Trophoblast cell (in vitro differentiated cells and primary cell): ENCODE data around the gene SMAD2.

ENCODE experiments used
- DNase-seq, 2 donors: peaks; one replicate each; pipeline ENCODE4 v3.0.0-alpha.2; 2016
- H2AFZ ChIP-seq: 2 replicates; pipeline ENCODE4 v1.6.1; 2013; ENCODE audit warnings: low read length, moderate library complexity, mild to moderate bottlenecking; ENCODE audit not compliant: insufficient read depth, poor library complexity
- H2AK5ac ChIP-seq: 2 replicates; pipeline ENCODE4 v1.6.1; 2013; ENCODE audit warnings: mild to moderate bottlenecking, low read length
- H2BK120ac ChIP-seq: 2 replicates; pipeline ENCODE4 v1.6.1; 2013; ENCODE audit warnings: low read length, mild to moderate bottlenecking, moderate library complexity; ENCODE audit not compliant: insufficient read depth, poor library complexity
- H2BK12ac ChIP-seq: 2 replicates; pipeline ENCODE4 v1.6.1; 2013; ENCODE audit warnings: mild to moderate bottlenecking, low read length, moderate library complexity
- H2BK5ac ChIP-seq: 2 replicates; pipeline ENCODE4 v1.6.1; 2013; ENCODE audit warnings: low read length, low read depth, moderate library complexity, mild to moderate bottlenecking; ENCODE audit not compliant: poor library complexity
- H3K14ac ChIP-seq: 2 replicates; pipeline ENCODE4 v1.6.1; 2013; ENCODE audit warnings: mild to moderate bottlenecking, low read length
- H3K18ac ChIP-seq: 2 replicates; pipeline ENCODE4 v1.6.1; 2013; ENCODE audit warnings: mild to moderate bottlenecking, low read length
- H3K23ac ChIP-seq: 2 replicates; pipeline ENCODE4 v1.6.1; 2013; ENCODE audit warnings: low read length
- H3K27ac ChIP-seq: 2 replicates; pipeline ENCODE4 v1.5.1; 2013; ENCODE audit warnings: low read depth, mild to moderate bottlenecking, inconsistent platforms, low read length, moderate library complexity
- H3K27me3 ChIP-seq: 2 replicates; pipeline ENCODE4 v1.6.1; 2013; ENCODE audit warnings: inconsistent platforms, mild to moderate bottlenecking, low read length, moderate library complexity; ENCODE audit not compliant: insufficient read depth
- H3K36me3 ChIP-seq, 2 experiments: 1 replicate in 1 of 2; 2 replicates in 1 of 2; pipeline ENCODE4 v1.6.1; 2013; ENCODE audit warnings: low read length in 2 of 2, mild to moderate bottlenecking in 2 of 2, moderate library complexity in 1 of 2; ENCODE audit not compliant: insufficient read depth in 2 of 2, control insufficient read depth in 1 of 2
- H3K4ac ChIP-seq: 2 replicates; pipeline ENCODE4 v1.6.1; 2013; ENCODE audit warnings: low read depth, mild to moderate bottlenecking, low read length, moderate library complexity
- H3K4me1 ChIP-seq, 2 experiments: 1 replicate in 1 of 2; 2 replicates in 1 of 2; pipeline ENCODE4 v1.6.1; 2013; ENCODE audit warnings: low read length in 2 of 2, mild to moderate bottlenecking in 2 of 2, moderate library complexity in 1 of 2; ENCODE audit not compliant: insufficient read depth in 2 of 2, control insufficient read depth in 1 of 2
- H3K4me2 ChIP-seq: 2 replicates; pipeline ENCODE4 v1.6.1; 2013; ENCODE audit warnings: inconsistent platforms, mild to moderate bottlenecking, low read length, moderate library complexity
- H3K4me3 ChIP-seq: 2 replicates; pipeline ENCODE4 v1.5.1; 2013; ENCODE audit warnings: mild to moderate bottlenecking, low read depth, low read length, inconsistent platforms
- H3K79me1 ChIP-seq: one replicate; pipeline ENCODE4 v1.6.1; 2013; ENCODE audit warnings: low read length
- H3K79me2 ChIP-seq: 2 replicates; pipeline ENCODE4 v1.6.1; 2013; ENCODE audit warnings: low read length, mild to moderate bottlenecking; ENCODE audit not compliant: control insufficient read depth, insufficient read depth, poor library complexity
- H3K9ac ChIP-seq: 2 replicates; pipeline ENCODE4 v1.6.1; 2013; ENCODE audit warnings: mild to moderate bottlenecking, low read length
- H3K9me3 ChIP-seq: 2 replicates; pipeline ENCODE4 v1.6.1; 2013; ENCODE audit warnings: low read depth, mild to moderate bottlenecking, control low read depth, inconsistent platforms, low read length; ENCODE audit not compliant: insufficient read depth
- H4K12ac ChIP-seq: 2 replicates; pipeline ENCODE4 v1.6.1; 2013; ENCODE audit warnings: low read depth, mild to moderate bottlenecking, low read length, moderate library complexity
- H4K8ac ChIP-seq: 2 replicates; pipeline ENCODE4 v1.6.1; 2013; ENCODE audit warnings: low read depth, mild to moderate bottlenecking, low read length, moderate library complexity
- H4K91ac ChIP-seq: one replicate; pipeline ENCODE4 v1.6.1; 2013; ENCODE audit warnings: low read depth, mild to moderate bottlenecking, low read length, moderate library complexity
- WGBS: extraction: QIAGEN DNeasy Blood & Tissue Kit; methylation state at CpG from one replicate; pipeline ENCODE4 v1.1.7; 2013; ENCODE audit warnings: missing lambda C conversion rate; ENCODE audit not compliant: insufficient read length, insufficient coverage; ENCODE audit errors: extremely low coverage; 5-methylcytosine and 5-hydroxymethylcytosine counted together

The SMAD2 gene

DNA sequence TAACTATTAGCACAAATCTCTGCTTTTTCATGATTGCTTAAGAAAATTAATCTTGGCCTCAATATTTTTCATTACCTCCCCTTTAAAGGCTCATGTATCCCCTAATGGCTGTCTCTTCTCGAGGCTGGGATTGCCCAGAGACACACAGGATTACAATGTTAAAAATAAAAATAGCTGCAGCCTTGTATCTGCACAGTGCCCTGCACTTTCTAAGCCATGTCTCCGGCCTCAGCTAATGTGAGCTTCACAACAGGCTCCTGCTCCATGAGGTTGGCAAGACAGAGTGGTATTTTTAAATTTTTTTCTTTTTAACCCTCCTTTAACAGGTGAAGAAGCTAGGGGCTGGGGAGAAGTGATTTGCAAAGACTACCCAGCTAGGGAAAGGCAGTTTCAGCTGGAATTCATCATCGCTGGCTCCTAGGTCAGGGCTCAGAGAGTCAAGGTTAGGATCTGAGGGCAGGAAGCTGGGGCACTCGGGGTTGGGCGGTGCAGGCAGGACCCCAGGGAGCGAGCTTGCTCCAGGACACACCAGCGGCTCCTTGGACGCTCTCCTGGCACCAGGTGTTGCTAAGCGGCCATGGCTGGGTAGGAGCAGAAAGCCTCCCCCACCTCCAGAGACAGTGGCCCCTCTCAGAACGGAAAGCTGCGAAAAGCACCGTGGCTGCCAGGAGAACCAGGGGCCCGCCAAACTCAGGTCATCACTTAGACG lies 135.6 kb downstream of the SMAD2 start:
- no peak overlapping the region for H2BK5ac ChIP-seq
- H3K27me3 ChIP-seq = no peaks in the 10 kb centered on the region
- no peak overlapping the region for H2BK120ac ChIP-seq
- WGBS = no CpG with 5 or more reads among the region's 14 CpGs
- no peak overlapping the region for H3K4me3 ChIP-seq
- H2BK12ac ChIP-seq = no peak overlapping the region
- DNase-seq = no peak
- H4K8ac ChIP-seq = no peak overlapping the region
- no peak overlapping the region for H3K23ac ChIP-seq
- no peaks in the 10 kb centered on the region for H3K79me2 ChIP-seq
- no peak overlapping the region for H4K12ac ChIP-seq
- no peak overlapping the region for H3K9ac ChIP-seq
- H3K18ac ChIP-seq = no peak overlapping the region
- peaks cover 0 to 3% of the 10 kb centered on the region in 2 experiments for H3K4me1 ChIP-seq
- no peak overlapping the region for H3K4me2 ChIP-seq
- H3K79me1 ChIP-seq = no peaks in the 10 kb centered on the region
- no peak overlapping the region for H3K27ac ChIP-seq
- no peak overlapping the region for H4K91ac ChIP-seq
- H3K14ac ChIP-seq = no peak overlapping the region
- no peak overlapping the region for H2AFZ ChIP-seq
- H3K36me3 ChIP-seq = no peaks in the 10 kb centered on the region
- no peak overlapping the region for H3K4ac ChIP-seq
- peaks cover 1% of the 10 kb centered on the region for H3K9me3 ChIP-seq
- no peak overlapping the region for H2AK5ac ChIP-seq

DNA sequence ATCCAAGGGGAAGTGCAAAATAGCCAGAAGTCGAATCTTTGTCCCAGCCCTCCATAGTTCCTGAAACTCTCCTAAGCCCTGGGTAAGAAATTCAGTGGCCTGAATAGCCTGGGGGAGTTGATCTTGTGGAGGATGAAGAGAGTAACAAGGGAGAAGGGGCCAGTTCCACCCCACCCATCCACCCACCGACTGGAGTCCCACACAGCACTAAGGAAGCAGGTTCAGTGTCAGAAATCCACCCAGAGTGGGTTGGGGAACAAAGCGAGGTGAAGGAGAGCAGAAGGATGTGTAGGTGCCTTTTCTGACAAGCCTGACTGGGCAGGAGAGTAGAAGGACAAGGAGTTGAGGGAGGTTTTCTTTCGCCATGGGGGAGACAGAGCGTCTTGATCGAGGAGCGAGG lies 136.8 kb downstream of the SMAD2 start:
- Histone ChIP-seq H3K9ac (no peak overlapping the region), H2BK5ac (no peak overlapping the region), H4K91ac (no peak overlapping the region), H4K8ac (no peak overlapping the region), H3K27me3 (no peaks in the 10 kb centered on the region), H2AK5ac (no peak overlapping the region), H4K12ac (no peak overlapping the region), H3K18ac (no peak overlapping the region), H3K4me1 (no peaks in the 10 kb centered on the region), H3K23ac (no peak overlapping the region), H3K14ac (no peak overlapping the region), H3K36me3 (no peaks in the 10 kb centered on the region), H3K4me2 (no peak overlapping the region), H2BK12ac (no peak overlapping the region), H3K27ac (no peak overlapping the region), H2BK120ac (no peak overlapping the region), H3K4me3 (no peak overlapping the region), H3K79me1 (no peaks in the 10 kb centered on the region), H2AFZ (no peak overlapping the region), H3K4ac (no peak overlapping the region), H3K79me2 (no peaks in the 10 kb centered on the region), H3K9me3 (peaks cover 1% of the 10 kb centered on the region)
- no CpG with 5 or more reads among the region's 7 CpGs for WGBS
- no peak for DNase-seq

DNA sequence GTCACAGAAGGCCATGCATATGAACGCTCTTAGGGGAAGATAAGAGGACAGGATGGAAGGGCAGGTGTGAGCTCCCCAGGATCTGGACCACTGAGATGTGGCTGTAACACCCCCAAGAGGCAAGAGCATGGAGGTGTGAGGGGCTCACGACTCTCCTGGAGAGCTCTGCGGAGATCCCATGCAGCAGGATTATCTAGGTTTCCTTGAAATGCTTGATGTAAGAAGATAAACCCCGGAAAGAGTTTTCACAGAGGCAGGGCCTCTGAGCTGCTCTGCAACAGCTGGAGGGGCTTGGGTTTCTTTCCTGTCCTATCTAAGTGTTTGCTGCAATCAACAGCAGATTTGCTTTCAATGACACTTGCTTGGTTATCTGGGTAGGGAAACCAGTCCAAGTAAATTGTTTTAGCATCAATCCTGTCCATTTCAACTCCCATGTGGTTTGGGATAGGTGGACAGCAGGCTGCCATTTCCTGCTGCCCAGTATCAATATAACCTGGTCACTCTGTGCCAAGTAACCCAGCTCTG lies 138.9 kb downstream of the SMAD2 start:
- H4K12ac ChIP-seq = no peak overlapping the region
- H3K23ac ChIP-seq = no peak overlapping the region
- H2BK5ac ChIP-seq = no peak overlapping the region
- no peak overlapping the region for H3K27ac ChIP-seq
- H2BK120ac ChIP-seq = no peak overlapping the region
- H3K14ac ChIP-seq = no peak overlapping the region
- H3K79me2 ChIP-seq = no peaks in the 10 kb centered on the region
- H2BK12ac ChIP-seq = no peak overlapping the region
- no peak overlapping the region for H4K91ac ChIP-seq
- no peak overlapping the region for H2AK5ac ChIP-seq
- H3K4me1 ChIP-seq = no peaks in the 10 kb centered on the region
- H4K8ac ChIP-seq = no peak overlapping the region
- H3K79me1 ChIP-seq = no peaks in the 10 kb centered on the region
- no peak overlapping the region for H2AFZ ChIP-seq
- H3K36me3 ChIP-seq = no peaks in the 10 kb centered on the region
- no peaks in the 10 kb centered on the region for H3K9me3 ChIP-seq
- DNase-seq = no peak
- H3K4ac ChIP-seq = no peak overlapping the region
- WGBS = no CpG with 5 or more reads among the region's 4 CpGs
- no peak overlapping the region for H3K4me2 ChIP-seq
- no peak overlapping the region for H3K18ac ChIP-seq
- H3K27me3 ChIP-seq = no peaks in the 10 kb centered on the region
- H3K9ac ChIP-seq = no peak overlapping the region
- H3K4me3 ChIP-seq = no peak overlapping the region

DNA sequence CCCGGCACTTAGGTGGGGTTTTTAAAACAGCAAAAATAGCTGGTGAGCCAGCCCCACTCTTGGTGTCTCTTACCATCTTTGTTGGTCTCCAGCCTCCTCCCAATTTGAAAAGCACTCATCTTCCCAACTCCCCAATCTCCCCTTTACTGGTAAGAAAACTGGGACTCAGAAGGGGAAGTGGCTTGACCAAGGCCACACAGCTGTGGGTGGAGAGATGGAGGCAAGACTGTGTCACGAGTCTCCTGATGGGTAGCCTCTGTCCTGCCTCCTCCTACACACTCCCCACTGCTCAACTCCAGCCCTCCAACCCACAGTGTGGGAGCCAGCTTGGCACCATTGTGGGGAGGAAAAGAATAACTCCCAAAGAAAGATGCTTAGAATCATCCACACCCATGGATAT lies 140.4 kb downstream of the SMAD2 start:
- no peaks in the 10 kb centered on the region for H3K4me1 ChIP-seq
- WGBS = no CpG with 5 or more reads among the region's 2 CpGs
- H4K8ac ChIP-seq = no peak overlapping the region
- no peak overlapping the region for H3K9ac ChIP-seq
- no peaks in the 10 kb centered on the region for H3K79me1 ChIP-seq
- H2AK5ac ChIP-seq = no peak overlapping the region
- H3K27me3 ChIP-seq = no peaks in the 10 kb centered on the region
- no peaks in the 10 kb centered on the region for H3K36me3 ChIP-seq
- DNase-seq = no peak
- no peak overlapping the region for H3K4me3 ChIP-seq
- no peak overlapping the region for H3K23ac ChIP-seq
- no peak overlapping the region for H2BK12ac ChIP-seq
- no peak overlapping the region for H3K18ac ChIP-seq
- H3K4ac ChIP-seq = no peak overlapping the region
- H4K12ac ChIP-seq = no peak overlapping the region
- no peak overlapping the region for H2AFZ ChIP-seq
- H3K27ac ChIP-seq = no peak overlapping the region
- no peak overlapping the region for H3K14ac ChIP-seq
- H3K79me2 ChIP-seq = no peaks in the 10 kb centered on the region
- no peak overlapping the region for H2BK5ac ChIP-seq
- no peak overlapping the region for H4K91ac ChIP-seq
- no peak overlapping the region for H2BK120ac ChIP-seq
- no peak overlapping the region for H3K4me2 ChIP-seq
- no peaks in the 10 kb centered on the region for H3K9me3 ChIP-seq
